GM13977 (cell line): ENCODE data around the gene PIK3IP1.

Experiments used
- DNase-seq: peaks from one replicate; pipeline ENCODE4 v3.0.0; 2012; ENCODE audit warnings: low spot score
- in situ Hi-C: fragments of 300-500 bp; cut with MboI; formaldehyde crosslinking; loops from one replicate; pipeline ENCODE4 v1.12.0; 2022; ENCODE audit warnings: low sequenced_read_pairs, low pct_unique_long_range_greater_than_20kb, mixed read lengths, inconsistent platforms; ENCODE audit not compliant: unreplicated experiment
- TF ChIP-seq, protein P1 (sequence below): IDR thresholded peaks from 2 replicates; pipeline ENCODE4 v1.5.1; 2012; ENCODE audit warnings: mild to moderate bottlenecking, control low read depth; ENCODE audit not compliant: insufficient read depth; ENCODE audit errors: extremely low read depth, missing control alignments

Gene PIK3IP1

DNA sequence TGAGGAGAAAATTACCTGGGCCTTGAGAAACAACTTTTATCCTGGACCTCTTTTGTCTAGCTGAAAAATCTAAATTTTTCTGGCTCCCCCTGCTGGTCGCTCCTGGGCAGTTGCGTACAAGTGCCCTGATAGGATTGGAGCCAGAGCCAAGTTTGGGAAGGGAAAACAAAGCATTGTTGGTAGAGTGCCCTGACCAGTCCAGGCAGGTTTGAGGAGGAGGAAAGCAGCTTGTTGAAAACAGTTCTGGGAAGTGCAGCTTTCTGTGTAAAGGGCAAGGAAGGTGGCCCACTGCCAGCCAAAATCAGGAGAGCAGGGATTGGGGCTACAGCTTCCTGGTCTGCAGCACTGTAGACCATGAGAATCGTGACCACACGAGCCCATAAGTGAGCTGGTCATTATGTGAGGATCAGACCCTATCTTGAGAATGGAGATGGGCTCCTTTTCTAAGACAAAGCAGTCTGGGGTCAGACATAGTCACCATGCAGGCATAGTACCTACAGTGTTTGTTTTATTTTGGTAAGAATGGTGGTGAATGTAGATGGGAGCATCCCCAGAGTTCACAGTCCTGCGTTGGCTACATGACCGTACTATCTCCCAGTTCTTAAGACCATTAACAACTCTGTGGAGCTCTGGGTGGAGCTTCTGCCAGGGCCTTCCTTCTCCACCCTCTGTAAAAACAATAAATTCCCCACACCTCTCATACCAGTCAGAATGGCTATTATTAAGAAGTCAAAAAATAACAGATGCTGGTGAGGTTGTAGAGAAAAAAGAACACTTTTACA lies 21.3 kb upstream of the PIK3IP1 start:
- DNase-seq = peak; percentile 58
- TF ChIP-seq, protein P1, sequence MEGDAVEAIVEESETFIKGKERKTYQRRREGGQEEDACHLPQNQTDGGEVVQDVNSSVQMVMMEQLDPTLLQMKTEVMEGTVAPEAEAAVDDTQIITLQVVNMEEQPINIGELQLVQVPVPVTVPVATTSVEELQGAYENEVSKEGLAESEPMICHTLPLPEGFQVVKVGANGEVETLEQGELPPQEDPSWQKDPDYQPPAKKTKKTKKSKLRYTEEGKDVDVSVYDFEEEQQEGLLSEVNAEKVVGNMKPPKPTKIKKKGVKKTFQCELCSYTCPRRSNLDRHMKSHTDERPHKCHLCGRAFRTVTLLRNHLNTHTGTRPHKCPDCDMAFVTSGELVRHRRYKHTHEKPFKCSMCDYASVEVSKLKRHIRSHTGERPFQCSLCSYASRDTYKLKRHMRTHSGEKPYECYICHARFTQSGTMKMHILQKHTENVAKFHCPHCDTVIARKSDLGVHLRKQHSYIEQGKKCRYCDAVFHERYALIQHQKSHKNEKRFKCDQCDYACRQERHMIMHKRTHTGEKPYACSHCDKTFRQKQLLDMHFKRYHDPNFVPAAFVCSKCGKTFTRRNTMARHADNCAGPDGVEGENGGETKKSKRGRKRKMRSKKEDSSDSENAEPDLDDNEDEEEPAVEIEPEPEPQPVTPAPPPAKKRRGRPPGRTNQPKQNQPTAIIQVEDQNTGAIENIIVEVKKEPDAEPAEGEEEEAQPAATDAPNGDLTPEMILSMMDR = peak; percentile 83
- in situ Hi-C loops = no loop called here

DNA sequence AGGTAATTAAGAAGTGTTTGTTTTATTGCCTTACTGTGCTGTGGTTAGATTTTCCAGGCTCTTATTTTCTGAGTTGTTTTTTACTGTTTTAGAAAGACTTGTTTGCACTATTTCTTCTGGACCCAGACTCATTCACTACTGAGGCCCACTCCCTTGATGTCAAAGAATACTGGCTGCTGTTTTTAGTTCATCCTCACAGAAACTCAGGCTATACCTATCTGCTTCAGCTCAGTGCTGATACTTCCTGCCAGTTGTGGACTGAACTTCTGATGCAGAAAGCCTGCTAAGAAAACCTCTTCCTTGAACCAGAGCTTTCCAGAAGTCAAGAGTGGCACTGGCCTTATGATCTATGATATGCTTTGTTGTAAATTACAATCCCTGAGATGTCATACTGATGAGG lies 15.9 kb upstream of the PIK3IP1 start:
- no peak for DNase-seq
- in situ Hi-C loops = no loop called here
- TF ChIP-seq, protein P1 = no peak

GRCh38 chr22:31305194-31305593 lies 12.9 kb upstream of the PIK3IP1 start:
- TF ChIP-seq, protein P1 = no peak
- in situ Hi-C loops = no loop called here
- no peak for DNase-seq

- in situ Hi-C loops = no loop called here
These were observed 10.2 kb upstream of the PIK3IP1 start for GRCh38 chr22:31302537-31302936.

DNA sequence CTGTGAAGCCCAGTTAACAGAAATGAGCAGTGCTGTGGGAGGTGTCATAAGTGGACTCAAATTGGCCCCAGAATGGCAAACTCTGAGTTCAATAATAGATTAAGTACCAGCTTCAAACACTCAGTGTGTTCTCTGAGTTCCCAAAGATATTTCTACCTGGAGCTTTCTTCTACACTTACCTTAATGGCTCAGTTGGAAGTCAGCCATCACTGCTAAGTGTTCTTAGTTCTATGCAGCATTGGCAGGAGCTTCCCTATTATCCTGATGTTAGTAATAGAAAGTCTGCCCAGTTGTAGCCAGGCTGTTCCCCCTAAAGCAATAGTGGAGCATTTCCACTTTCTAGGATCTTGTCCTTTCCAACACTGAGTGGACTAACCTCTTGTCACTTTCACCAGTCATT lies 9.7 kb upstream of the PIK3IP1 start:
- in situ Hi-C loops = no loop called here
- no peak for DNase-seq
- TF ChIP-seq, protein P1 = no peak

More at GRCh38 chr22:31302537-31302936, 10.2 kb upstream of the PIK3IP1 start:
- DNase-seq = no peak
- TF ChIP-seq, protein P1 = no peak

DNA sequence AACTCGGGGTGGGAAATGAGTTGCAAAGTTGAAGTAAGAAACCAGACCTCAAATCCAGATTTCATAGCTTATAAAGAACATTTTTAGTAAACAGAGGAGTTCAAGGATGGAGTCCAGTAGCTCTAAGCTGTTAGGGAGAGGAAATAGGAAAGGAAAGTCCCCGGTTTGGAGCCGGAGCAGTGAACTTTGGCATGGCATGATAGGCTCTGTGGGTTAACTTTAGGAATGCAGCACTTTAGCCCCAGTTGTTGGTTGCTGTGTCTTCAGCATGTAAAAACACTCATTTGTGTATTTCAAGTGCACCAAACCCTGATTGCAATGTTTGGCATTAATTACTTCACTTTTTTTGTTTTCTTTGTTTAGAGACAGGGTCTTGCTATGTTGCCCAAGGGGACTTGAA lies 8.6 kb upstream of the PIK3IP1 start:
- no peak for DNase-seq
- TF ChIP-seq, protein P1 = no peak
- in situ Hi-C loops = no loop called here
